ES-I3 (cell line): ENCODE results near the gene PRPF19.

Source experiments
- H3K36me3 ChIP-seq: 2 replicates; pipeline ENCODE4 v1.6.1; 2013; ENCODE audit warnings: mild to moderate bottlenecking, low read length, control low read depth, moderate library complexity; ENCODE audit not compliant: insufficient read depth
- H3K4me1 ChIP-seq: 2 replicates; pipeline ENCODE4 v1.6.1; 2013; ENCODE audit warnings: mild to moderate bottlenecking, control low read depth, low read length; ENCODE audit not compliant: insufficient read depth
- H3K9ac ChIP-seq: 2 replicates; pipeline ENCODE4 v1.6.1; 2013; ENCODE audit warnings: low read depth, mild to moderate bottlenecking, low read length, moderate library complexity
- H3K9me3 ChIP-seq: 2 replicates; pipeline ENCODE4 v1.6.1; 2013; ENCODE audit warnings: mild to moderate bottlenecking, low read length, moderate library complexity; ENCODE audit not compliant: control insufficient read depth, insufficient read depth

PRPF19 gene

GRCh38 chr11:60944490-60945294, 38.3 kb upstream of the PRPF19 start:
- H3K4me1 ChIP-seq = peaks cover 9% of the 10 kb centered on the region; the same call in 1 of the 2 replicates
- H3K9ac ChIP-seq = no peak overlapping the region
- no peaks in the 10 kb centered on the region for H3K36me3 ChIP-seq

GRCh38 chr11:60942970-60943565, 36.7 kb upstream of the PRPF19 start:
- no peak overlapping the region for H3K9ac ChIP-seq
- H3K36me3 ChIP-seq = no peaks in the 10 kb centered on the region
- peaks cover 7% of the 10 kb centered on the region; the same call in 1 of the 2 replicates for H3K4me1 ChIP-seq
- no peaks in the 10 kb centered on the region for H3K9me3 ChIP-seq

More at GRCh38 chr11:60944490-60945294, 38.3 kb upstream of the PRPF19 start:
- H3K9me3 ChIP-seq = no peaks in the 10 kb centered on the region

GRCh38 chr11:60942219-60942618, 35.8 kb upstream of the PRPF19 start:
- no peak overlapping the region for H3K9ac ChIP-seq
- no peaks in the 10 kb centered on the region for H3K36me3 ChIP-seq
- H3K9me3 ChIP-seq = no peaks in the 10 kb centered on the region
- no peaks in the 10 kb centered on the region for H3K4me1 ChIP-seq

- Histone ChIP-seq H3K36me3 (no peaks in the 10 kb centered on the region), H3K4me1 (no peaks in the 10 kb centered on the region), H3K9ac (no peak overlapping the region), H3K9me3 (no peaks in the 10 kb centered on the region)
Observed at GRCh38 chr11:60941371-60942119, 35.2 kb upstream of the PRPF19 start.

- H3K9ac ChIP-seq = no peak overlapping the region
- H3K36me3 ChIP-seq = no peaks in the 10 kb centered on the region
- H3K4me1 ChIP-seq = no peaks in the 10 kb centered on the region
- H3K9me3 ChIP-seq = no peaks in the 10 kb centered on the region
Observed at GRCh38 chr11:60939855-60940254, 33.5 kb upstream of the PRPF19 start.

- Histone ChIP-seq H3K9ac (no peak overlapping the region), H3K36me3 (no peaks in the 10 kb centered on the region), H3K4me1 (no peaks in the 10 kb centered on the region), H3K9me3 (no peaks in the 10 kb centered on the region)
Observed at GRCh38 chr11:60939301-60939700, 32.9 kb upstream of the PRPF19 start.

GRCh38 chr11:60938500-60938899, 32.1 kb upstream of the PRPF19 start:
- H3K36me3 ChIP-seq = no peaks in the 10 kb centered on the region
- H3K9ac ChIP-seq = no peak overlapping the region
- no peaks in the 10 kb centered on the region for H3K9me3 ChIP-seq
- no peaks in the 10 kb centered on the region for H3K4me1 ChIP-seq

- Histone ChIP-seq H3K9ac (no peak overlapping the region), H3K36me3 (no peaks in the 10 kb centered on the region), H3K9me3 (no peaks in the 10 kb centered on the region), H3K4me1 (peaks cover under 1% of the 10 kb centered on the region)
Observed at GRCh38 chr11:60937811-60938210, 31.4 kb upstream of the PRPF19 start.

GRCh38 chr11:60937144-60937527, 30.8 kb upstream of the PRPF19 start:
- H3K9ac ChIP-seq = no peak overlapping the region
- H3K4me1 ChIP-seq = peaks cover 6% of the 10 kb centered on the region
- no peaks in the 10 kb centered on the region for H3K9me3 ChIP-seq
- no peaks in the 10 kb centered on the region for H3K36me3 ChIP-seq

- Histone ChIP-seq H3K9me3 (no peaks in the 10 kb centered on the region), H3K9ac (no peak overlapping the region), H3K36me3 (no peaks in the 10 kb centered on the region), H3K4me1 (peaks cover 10% of the 10 kb centered on the region)
Observed at GRCh38 chr11:60936467-60937143, 30.2 kb upstream of the PRPF19 start.

- Histone ChIP-seq H3K36me3 (0 out of 2 replicates have a peak, but pooled peaks cover 1% of the 10 kb centered on the region), H3K4me1 (peaks cover 10% of the 10 kb centered on the region), H3K9me3 (no peaks in the 10 kb centered on the region), H3K9ac (no peak overlapping the region)
Observed at GRCh38 chr11:60935676-60936442, 29.5 kb upstream of the PRPF19 start.

GRCh38 chr11:60934790-60935605, 28.6 kb upstream of the PRPF19 start:
- Histone ChIP-seq H3K9me3 (no peaks in the 10 kb centered on the region), H3K36me3 (0 out of 2 replicates have a peak, but pooled peaks cover 5% of the 10 kb centered on the region), H3K4me1 (peaks cover 10% of the 10 kb centered on the region), H3K9ac (no peak overlapping the region)
